Stimulated activated CD4-positive, alpha-beta T cell treated with anti-CD3 and anti-CD28 coated beads, Interleukin-1b, Interleukin-23, amount 100 ng/mL, for 1 hour (primary cell): Measurements from ENCODE around the gene BATF.
"Not testable (repeated sequence)": the region's sequence is repeated elsewhere in the genome, so short reads cannot be mapped to it uniquely, and the experiment has no call there.

ENCODE experiments used
- DNase-seq, 2 donors: peaks; one replicate each; pipeline ENCODE4 v3.0.0-alpha.2; 2020; ENCODE audit warnings: low read depth in 2 of 2

BATF gene, protein sequence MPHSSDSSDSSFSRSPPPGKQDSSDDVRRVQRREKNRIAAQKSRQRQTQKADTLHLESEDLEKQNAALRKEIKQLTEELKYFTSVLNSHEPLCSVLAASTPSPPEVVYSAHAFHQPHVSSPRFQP

DNA sequence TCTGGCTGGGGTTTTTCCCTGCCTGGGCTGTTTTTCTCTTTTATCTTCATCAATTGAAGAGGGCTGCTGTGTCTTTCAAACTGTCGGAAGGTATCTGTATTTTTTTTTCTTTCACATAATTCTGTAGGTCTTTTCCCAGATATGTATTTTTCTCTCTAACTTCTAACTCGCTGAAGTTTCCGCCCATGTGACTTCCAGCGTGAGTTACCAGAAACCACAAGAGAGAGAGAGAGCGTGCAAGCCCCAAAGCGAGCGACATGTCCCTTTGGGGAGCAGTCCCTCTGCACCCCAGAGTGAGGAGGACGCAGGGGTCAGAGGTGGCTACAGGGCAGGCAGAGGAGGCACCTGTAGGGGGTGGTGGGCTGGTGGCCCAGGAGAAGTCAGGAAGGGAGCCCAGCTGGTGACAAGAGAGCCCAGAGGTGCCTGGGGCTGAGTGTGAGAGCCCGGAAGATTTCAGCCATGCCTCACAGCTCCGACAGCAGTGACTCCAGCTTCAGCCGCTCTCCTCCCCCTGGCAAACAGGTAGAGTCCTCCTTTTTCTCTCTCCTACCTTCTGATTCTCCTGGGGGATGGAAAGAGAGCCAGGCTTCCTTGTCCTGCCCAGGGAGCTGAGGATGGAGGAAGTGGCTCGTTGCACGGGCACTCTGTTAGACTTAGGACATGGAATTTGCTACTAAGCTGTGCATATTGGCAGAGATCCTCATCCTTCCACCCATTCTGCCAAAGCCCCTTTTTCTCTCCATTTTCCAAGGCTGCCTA, at the start of gene BATF:
Gene BATF (plus strand): TSS at position 246 of the 759 bp plus-strand sequence. CDS start 214 bp downstream, at position 460.
- peak; percentile 42 to 47 for DNase-seq

DNA sequence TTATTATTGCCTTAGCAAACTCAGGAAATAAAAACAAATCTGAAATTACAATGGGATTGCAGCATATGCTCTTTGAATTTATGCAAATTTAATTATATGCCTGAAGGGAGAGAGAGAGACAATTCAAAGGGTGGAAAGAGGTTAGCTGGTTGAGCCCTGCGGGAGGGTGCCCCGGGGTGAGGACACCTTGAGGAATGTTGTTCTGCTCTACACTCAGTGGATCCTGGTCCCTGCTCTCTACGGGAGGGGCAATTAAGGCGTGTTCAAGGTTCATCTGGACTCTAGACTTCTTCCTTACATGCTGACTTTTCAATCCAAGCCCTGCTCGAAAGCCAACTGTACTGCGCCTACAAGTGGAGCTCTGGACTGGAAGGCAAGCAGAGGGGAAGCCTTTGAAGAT, 48.1 kb upstream of the BATF start:
- DNase-seq: not testable (repeated sequence)

DNA sequence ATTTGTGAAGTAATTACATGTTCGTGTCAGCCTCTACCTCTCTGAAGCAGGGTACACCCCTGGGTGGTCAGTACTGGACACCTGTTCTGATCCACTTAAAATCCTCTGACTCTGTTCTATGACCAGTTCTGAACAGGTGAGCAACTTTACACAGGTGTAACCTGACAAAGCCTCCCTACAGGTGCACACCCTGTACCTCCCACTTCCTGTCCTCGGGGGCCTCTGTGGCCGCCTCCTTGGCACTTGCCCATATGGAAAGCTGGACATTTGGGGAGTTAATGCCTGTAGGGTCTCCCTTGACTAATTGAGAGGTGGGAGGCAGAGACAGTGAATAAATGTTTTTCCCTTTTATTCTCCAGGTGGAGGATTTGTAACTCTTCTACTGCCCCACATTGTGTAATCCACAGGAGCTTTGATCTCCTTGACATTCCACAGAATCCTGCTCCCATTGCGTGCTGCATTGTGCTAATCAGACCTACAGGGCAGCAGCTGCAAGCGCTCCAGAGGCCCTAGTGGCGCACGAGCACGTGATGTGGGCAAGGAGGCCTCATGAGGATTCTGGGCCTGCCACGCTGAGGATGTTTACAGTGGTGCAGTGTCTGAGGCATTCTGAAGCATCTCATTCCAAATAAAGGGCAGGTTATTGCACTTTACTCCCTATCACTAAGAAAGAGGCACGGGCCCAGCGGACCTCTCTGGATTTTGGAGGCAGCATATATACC, 45.8 kb upstream of the BATF start:
- no peak for DNase-seq

DNA sequence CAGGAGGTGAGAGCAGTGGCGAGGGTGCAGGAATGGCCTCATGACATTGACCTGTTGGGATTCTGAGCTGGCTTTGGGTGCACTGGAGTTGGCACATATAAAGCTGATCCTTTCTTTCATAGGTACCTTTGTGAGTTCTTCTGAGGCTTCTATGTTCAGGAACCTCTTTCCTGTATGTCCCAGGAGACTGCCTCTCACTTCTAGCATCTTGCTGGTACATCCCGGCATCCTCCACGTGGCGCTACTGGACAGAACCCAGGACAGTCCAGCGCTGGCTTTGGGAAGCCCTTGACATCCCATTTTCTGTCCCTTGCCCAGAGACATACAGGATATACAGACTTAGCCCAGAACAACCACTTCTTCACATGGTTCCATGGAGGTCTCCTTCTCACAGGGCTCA, 44.4 kb upstream of the BATF start:
- DNase-seq: no peak

DNA sequence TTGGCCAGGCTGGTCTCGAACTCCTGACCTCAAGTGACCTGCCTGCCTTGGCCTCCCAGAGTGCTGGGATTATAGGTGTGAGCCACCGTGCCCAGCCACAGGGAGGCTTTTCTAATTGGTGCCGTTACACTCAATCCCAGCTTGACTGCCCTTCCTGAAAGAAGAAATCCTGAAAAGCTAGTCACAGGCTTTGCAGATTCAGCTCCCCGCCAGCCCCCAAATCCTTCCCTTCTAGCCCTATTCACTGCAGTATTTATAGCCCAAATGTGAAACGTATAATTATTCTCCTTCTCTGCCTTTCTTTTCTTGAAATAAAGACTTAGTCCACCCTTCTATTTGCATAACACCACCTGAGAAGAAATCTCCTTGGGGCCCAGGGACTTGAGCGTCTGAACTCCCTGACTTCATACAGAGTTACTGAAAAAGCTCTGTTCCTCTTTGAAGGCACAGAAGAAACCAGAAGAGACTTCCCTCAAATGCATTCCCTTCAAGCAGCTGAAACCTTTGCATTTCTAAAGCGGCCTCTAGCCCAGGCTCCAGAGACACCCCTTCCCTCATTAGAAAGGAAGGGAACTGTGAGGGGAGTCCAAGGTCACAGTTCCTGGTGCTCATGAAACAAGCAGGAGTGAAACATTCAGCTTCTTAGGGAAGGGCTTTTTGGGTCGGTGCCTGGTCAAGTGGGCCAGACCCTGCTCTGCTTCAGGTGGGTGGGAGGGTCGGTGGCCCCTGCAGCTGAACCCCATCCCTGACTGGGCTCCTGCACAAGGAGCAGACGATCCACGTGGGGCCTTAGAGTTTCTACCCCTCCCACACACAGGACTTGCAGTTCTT, 42.3 kb upstream of the BATF start:
- no peak for DNase-seq

DNA sequence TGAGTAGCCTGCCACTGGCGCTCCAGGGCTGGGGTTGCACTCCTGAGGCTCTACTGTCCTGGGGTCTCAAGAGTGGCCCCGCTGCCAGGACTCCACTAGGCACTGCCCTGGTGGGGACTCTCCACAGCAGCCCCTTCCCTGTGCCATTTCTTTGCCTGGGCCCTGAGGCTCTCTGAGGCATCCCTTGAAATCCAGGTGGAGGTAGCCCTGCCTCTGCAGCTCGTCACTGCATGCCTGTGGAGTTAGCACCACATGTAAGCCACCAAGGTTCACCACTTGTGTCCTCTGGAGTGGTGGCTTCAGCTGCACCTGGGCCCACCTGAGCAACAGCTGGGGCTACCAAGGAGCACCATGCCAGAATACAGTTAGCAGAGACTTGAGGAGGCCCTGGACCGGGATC, 39.9 kb upstream of the BATF start:
- DNase-seq: no peak

DNA sequence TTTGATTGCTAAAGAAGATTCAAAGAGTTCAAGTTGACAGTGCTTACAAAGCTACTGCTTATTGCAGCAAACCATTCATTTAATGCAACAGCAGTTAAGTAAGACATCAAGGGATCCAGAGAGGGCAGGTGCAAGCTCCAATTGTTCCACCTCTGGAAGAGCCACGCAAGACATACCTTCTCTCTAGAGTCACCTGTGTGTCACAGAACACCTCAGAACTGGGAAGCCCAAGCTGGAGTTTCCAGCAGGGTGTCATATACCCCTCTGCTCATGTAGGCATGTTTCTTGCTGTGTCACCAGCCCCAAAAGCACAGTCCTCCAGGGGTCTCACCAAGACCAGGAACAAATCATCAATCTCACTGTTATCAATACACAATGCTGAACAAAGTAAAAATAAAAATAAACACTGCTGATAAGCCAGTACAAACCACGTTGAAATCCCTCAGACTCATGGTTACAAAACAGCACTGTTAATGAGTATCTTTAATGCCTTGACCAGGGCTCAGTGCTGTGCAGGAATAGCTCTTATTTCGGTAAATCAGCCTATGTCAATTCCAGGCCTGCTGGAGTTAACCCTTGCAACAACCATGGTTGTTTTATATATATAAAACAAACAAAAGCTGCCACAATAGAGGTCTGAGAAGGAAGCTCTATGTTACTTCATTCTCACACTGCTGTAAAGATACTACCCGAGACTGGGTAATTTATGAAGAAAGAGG, 37.4 kb upstream of the BATF start:
- DNase-seq: no peak

DNA sequence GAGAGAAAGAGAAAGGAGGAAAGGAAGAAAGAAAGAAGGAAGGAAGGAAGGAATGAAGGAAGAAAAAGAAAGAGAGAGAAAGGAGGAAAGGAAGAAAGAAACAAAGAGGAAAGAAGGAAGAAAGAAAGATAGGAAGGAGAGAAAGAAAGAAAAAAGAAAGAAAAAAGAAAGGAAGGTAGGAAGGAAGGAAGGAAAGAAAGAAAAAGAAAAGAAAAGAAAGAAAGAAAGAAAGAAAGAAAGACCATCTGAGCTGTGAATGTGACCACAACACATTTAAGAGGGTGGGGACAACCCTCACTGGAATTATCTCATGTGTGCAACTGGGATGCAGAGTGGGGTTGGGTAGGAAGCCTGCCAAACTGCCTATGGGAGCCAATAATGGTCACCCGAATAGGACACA, 36.0 kb upstream of the BATF start:
- DNase-seq: no peak

DNA sequence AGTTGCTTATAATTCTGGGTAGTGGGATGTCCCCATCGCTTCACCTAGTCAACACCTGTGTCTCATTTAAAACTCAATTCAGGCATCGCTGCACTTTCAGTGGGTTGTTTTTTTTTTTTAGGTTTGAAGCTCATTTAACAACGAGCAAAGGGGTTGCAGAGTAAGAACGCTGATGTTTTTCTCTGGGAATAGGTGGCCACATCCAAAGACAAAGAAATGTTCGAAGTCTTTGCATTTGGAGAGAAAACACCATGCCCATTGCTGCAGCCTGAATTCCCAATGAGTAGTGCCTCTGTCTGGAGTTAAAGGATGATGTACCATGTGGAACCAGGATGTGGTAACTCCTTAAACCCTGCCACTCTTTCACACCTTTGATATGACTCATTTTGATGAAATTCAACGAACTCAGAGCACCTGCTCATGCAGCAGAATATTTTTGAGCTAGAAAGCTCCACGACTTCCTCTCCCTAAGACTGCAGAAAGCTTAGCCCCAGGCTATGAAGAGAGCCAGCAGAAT, 35.1 kb upstream of the BATF start:
- DNase-seq: no peak

DNA sequence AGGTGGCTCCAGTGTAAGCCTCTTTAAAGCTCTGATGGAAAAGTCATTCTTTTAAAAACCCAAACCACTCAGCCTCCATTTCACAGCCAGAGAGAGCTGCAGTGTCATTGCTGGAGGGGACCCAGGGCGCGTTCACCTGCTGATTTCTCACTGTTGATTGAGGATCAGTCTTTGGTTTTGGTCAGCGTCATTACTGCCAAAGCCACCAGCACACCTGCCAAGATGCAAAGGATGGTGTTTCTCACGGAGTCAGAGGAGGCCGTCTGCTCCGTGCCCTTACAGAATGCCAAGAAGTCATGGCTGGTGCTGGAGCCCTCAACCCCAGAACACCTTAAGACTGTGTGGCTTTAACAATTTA, 32.8 kb upstream of the BATF start:
- DNase-seq: no peak

DNA sequence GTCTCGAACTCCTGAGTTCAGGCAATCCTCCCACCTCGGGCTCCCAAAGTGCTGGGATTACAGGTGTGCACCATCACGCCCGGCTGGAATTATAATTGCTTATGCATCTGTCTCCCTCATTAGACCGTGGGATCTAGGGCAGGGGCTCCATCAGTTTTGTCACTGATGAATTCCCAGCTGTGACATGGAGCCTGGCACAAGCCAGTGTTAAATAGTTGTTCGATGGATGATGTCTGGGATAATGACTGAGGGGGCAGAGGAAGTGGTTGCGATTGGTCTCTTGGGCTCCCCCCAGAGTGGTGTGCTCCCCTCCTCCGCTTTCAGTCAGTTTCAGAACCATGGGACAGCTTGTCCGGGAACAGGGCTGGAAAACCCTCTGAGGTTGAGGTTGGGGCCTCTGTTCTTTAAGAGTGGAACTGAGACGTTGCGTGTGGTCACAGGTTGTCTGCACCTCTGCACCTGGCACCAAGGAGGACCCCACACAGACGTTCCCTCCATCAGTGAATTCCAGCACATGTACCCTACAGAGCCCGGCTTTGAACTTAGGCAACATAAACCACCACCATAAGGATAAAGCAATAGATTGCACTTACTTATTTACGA, 30.8 kb upstream of the BATF start:
- DNase-seq: no peak

DNA sequence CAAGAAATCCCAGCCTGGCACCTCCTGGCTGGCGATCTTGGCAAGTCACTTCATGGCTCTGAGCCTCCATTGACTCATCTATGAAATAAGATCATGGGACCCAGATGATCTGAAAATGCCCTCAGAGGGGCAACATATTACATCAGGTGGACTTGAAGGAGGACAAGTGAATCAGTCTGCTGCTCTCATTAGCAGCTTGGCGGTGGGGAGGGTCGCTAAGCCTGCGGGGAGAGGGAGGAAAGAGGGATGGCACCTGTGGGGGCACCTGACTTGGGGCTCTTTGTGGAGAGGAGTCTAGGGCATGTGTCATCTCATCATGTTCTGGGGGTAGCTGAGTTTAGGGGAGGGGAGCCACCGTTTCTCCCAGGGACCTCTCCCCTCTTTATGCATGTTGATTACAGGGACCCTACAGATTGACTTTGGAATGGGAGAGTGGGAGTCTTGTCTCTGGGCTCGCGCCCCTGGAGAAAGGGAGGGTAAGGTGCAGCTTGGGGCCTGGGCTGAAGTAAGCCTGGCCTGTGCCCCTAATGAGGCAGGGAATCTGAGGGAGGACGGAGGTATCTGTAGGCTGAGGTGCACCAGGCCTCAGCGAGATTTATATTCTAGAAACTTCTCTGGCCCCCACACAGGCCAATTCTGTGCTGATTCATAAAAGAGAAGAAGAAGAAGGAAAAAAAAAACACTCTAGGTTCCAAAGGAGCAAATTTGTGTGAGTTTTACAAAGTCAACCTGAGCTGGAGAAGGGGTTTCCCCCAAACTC, 29.3 kb upstream of the BATF start:
- no peak for DNase-seq

DNA sequence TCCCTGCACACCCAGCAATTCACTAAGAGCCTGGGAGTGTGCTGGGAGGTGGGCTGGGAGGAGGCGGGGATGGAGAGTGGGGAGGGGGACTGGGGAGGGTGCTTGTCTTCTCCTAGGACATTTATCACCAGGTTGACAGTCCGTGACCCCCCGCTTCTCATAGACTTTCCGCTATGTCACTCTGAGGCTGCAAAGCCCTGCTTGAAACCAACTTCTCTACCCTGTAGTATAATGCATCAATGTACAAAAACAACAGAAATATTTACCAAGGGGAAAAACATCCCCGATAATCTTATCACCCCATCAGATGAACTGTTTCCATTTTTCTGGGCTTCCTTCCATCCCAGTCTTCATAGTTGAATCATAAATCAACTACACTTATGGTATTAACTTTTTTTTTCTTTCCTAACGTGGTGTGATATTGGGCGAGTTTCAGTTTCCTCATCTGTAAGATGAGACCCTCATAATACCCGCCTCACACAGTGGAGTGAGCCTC, 28.6 kb upstream of the BATF start:
- no peak for DNase-seq

DNA sequence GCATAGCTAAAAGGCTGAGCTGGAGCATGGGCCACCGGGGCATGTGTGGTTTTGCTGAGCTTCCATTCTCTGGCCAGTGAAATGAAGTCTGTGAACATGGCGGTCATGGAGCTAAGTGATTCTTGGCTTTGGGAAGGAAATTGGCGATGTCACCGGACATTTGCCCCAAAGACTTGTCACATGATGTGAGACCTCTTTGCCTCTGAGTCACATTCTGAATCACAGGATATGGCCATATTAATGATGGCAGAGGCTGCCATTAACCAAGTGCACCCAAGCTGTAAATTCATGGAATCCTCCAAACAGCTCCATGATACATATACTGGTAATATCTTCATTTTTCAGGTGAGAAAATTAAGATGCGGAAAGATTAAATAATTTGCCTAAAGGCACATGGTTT, 27.4 kb upstream of the BATF start:
- DNase-seq: no peak

DNA sequence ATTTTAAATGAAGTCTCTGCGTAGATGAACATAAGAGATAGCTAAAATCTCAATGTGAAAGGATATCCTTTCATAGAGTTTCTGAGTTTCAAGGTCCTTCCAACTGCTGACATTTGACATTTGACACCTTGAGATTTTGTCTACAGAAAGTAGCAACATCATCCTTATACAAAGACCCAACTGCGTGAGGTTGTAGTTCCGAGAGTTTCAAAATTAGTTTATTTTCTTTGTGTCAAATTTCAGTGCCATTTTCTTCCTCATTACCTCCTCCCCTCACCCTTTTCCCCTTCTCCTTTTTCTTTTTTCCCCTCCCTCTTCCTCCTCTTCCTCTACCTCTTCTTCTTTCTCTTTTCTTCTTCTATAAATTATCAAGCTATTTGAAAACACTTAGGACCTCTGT, 26.9 kb upstream of the BATF start:
- no peak for DNase-seq

DNA sequence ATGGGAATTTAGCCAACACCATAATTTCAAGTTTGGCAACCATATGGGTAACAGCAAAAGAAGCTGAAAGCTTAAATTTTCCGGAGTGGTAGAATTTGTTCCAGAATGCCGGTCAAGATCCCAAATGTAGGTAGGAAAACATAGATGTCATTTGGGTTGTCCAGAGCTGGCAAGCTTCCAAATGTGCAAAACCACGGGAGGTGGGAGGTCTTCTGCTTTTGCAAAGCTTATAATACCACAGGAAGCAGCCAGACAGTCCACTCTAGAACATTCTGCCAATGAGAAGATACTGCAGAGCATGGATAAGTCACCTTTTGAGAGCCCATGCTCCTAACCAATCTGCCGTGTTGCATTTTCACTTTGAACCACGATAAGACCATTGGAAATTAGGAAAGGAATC, 26.4 kb upstream of the BATF start:
- DNase-seq: no peak

DNA sequence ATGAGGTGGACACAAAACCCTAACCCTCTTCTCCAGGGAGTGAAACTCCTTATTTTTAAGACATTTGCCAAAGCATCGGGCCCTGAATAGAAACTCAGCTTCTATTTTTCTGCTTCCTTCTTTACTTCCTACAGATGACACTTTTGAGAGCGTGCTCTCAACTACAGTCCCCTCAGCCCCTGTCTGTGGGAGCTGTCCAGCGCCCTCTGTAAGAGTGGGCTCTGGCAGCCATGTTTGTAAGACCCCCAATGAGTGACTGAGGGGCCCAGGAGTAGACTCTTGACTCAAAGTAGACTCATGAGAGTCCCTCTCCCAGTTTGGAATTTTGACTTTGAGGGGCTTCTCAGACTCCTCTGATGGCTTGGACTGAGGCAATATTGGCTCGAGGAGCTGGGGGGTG, 25.5 kb upstream of the BATF start:
- DNase-seq: no peak

DNA sequence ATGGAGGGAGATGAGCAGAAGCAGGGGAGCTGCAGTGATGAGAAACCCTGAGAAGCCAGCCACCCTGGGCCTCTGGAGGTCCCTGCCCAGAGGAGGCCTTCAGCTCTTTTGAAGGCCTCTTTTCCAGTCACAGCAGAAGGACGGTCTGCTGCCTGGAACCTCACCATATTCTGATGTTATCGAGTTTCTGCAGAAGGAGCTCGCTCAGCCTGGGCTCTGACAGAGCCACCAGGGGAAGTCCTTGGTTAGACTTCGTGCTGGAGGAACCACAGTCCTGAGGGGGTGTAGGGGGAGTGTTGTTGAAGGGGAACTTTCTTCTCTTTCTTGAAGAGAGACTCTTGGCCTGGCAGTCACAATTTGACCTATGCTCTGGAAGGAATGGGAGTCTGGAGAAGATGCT, 25.1 kb upstream of the BATF start:
- no peak for DNase-seq

DNA sequence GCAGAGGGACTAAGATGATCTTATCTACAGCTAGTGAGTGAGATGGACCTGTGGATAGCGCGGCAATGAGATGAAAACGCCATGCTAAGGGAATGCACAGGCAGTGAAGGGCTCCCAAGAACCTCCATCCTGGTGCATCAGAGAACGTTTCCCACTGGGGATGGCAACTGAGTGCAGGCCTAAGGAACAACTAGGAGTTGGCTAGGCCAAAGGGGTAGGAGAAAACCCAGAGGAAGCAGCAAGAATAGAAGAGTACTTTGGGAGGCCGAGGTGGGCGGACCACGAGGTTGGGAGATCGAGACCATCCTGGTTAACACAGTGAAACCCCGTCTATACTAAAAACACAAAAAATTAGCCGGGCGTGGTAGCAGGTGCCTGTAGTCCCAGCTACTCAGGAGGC, 24.6 kb upstream of the BATF start:
- DNase-seq: no peak
